Measurements from ENCODE around the gene RPS3.
A peak's percentile ranks its signal among the peaks of the same experiment; 100 is the strongest.
"Not testable (repeated sequence)": the region's sequence is repeated elsewhere in the genome, so short reads cannot be mapped to it uniquely, and the experiment has no call there.

Gene RPS3

DNA sequence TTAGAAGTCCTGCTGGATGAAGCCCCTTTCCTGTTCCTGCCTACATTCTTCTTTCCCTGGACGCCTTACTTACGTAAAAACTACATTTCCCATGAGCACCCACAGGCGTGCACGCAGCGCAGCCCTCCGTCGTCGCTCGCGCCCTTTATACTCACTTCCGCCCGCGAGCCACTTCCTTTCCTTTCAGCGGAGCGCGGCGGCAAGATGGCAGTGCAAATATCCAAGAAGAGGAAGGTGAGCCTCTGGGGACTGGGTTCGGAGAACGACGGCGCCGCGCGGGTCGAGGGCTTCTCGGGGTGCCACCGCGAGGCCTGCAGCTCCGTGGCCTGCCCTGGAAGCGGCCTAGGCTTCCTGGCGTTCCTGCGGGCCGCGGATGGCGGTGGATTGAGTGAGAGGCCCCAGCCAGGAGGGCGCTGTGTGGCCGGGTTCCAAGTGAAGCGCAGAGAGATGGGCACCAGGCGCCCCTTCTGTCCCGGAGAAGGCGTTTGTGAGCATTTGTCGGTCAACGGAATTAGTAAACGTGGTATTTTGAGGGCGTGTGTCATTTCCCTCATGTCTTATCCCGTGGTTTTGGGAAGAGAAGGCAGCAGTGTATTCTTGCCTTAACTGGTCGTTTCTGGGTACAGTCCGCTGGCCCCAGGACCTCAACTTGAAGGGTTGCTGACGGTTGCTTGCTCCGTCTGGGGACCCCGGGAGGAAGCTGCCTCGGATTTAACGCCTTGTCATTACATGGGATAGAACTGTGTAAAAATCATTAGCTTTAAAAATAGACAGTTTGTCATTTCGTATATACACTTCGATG is at the start of gene RPS3:
Gene RPS3, plus strand, starts transcription at position 175 of the 802 bp plus-strand sequence. Its CDS starts 30 bp downstream, at position 205.
- DNase-seq: peak; percentile 93 to 95

GRCh38 chr11:75349521-75350116 is 49.7 kb upstream of the RPS3 start:
- DNase-seq: peak; percentile 16 to 25

DNA sequence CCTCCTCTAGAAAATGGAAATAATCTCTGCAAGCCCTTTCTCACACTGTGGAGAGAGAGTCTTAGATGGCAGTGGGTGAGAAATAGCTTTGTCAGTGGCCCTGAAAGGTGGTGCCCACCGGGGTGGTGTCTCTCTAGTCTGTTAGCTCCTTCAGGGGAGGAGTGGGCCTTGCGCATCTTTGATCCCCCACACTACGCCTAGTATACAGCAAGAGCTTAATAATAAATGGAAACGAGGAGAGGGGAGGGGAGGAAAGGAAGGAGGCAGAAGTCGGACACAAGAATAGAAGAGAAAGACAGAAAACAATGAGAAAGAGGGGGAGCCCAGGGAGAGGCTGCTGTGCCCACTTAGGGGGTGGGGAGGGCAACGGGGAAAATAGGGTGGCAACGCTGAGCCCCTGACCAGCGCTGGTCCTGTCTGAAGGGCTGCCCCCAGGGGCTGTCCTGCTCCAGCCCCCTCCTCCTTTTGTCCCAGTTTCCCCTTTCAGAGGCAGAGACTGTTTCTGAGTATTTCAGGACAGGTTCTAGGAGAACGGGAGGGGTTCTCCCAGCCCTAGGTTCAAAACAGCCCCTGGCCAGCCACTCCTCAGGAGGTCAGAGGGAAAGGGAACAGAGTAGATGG is 49.1 kb upstream of the RPS3 start:
- no peak for DNase-seq

DNA sequence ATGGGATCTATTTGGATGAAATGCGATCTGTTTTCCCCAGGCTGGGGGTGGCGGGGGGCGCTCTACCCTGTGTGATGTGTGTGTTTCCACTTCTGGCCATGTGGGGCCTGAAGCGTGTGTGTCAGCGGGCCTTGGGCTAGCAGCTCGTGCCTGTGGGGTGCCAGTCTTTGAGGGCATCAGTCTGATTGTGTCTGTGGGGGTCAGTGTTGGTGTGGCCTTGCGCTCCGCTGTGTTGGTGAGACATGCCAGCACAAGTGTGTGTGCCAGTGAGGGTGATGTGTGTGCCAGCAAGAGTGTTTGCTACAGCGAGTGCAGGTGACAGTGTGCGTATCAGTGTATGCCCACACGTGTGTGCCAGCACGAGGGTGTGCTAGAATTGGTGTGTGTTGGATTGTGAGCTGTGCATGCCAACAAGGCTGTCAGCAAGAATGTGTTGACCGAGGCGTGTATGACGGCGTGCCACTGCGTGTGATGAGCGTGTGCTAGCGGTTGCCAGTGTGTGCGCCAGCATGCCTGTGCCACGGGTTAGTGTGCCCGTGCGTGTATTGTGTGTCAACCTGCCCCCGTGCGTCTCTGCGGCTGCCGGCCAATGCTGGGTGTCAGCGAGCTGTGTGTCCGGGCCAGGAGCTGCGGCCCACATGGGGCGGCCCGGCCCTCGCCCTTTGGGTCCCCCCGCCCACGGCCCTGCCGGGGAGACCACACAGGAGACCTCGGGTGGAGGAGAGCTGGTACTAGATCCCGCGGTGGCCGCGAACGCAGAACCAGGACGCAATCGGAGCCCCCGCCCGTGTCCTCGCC is 48.4 kb upstream of the RPS3 start:
- peak; percentile 65 to 70 for DNase-seq

DNA sequence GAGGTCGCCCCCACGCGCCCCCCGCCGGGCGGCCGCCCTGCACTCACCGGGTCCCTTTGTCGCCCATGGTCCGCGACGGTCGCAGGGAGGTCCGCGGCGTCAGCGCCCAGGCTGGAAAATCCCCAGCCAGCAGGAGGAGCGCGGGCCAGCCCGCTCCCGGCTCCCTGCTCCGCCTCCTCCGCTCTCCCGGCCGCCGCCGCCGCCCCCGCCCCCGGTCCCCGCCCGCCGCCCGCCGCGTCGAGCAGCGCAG is 47.9 kb upstream of the RPS3 start, which contains the start of gene ARRB1:
Gene ARRB1, minus strand, starts transcription at position 121 of the 250 bp plus-strand sequence. Its CDS starts 54 bp downstream, at position 67.
- DNase-seq: peak in 1 of 2 experiments; percentile 39

DNA sequence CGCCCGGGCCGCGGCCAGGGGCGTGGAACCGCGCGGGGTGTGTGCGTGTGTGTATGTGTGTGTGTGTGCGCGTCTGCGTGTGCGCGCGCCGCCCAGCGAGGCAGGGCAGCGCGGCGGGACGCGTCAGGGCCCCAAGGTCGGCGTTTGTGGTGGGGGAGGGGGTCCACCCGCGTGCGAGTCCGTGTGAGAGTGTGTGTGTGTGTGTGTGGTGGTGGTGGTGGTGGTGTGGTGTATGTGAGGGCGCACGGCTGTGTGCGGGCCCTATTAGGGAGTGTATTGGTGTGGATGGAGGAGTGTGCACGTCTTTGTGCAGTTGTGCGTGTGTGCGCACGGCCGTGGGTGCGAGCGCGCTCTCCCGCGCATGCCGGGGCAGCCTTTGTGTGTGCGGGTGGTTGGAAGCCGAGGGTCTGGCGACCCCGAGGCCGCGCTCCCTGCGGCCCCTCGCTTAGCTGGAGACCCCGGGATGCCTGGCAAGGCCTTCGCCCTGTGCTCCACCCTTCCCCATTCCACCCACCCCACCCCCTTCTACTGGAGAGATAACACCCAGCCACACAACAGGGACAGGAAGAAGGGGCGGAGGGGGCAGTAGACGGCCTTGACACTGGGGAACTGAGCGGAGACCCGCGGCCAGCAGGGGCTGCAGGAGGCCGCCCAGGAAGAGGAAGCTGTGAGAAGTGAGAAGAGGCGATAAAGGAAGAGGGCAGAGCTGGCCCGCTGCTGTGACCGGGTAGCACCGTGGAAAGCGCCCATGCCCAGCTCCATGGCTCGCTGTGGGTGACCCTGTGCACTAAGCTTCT is 47.3 kb upstream of the RPS3 start:
- peak; percentile 92 to 97 for DNase-seq

DNA sequence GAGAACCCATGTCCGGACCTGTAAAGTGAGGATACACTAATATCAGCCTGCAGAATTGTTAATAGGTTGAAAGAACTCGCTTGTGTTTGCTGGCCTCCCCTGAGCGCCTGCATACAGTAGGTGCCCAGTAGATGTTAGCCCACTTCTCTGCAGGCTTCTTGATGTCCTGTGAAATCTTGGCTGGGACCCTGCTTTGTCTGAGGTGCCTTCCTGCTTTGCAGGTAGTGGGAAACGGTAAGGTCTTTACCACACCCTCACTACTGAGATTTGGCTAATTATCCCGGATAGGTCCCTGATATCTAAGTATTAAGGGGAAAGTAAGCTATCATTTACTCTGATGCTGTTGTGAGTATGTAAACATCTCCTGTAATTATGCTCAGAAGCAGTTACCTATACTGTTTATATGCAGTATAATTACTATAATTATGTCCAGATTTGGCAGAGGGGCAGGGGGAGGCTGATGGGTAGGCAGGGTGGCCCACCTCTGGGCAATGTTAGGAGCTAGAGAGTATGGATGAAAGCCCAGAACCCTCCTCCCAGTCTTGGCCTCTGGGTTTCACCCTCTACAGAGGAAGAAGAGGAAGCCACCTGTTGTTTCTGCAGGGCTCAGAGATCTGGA is 46.6 kb upstream of the RPS3 start:
- peak in 1 of 2 experiments; percentile 9 for DNase-seq

DNA sequence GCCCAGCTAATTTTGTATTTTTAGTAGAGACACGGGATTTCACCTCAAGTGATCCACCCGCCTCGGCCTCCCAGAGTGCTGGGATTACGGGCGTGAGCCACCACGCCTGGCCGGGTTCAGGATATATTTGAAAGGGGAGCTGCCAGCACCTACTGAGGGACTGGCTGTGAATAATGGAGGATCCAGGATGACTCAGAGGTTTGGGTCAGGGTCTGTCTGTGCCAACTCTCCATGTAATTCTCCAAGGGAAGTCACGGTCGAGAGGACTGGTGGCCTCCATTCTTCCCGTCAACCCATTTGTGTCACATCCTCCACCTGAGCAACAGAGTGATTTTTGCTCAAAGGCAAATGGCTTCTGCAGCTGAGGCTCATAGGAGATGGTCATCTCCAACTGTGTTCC is 44.3 kb upstream of the RPS3 start:
- no peak for DNase-seq

DNA sequence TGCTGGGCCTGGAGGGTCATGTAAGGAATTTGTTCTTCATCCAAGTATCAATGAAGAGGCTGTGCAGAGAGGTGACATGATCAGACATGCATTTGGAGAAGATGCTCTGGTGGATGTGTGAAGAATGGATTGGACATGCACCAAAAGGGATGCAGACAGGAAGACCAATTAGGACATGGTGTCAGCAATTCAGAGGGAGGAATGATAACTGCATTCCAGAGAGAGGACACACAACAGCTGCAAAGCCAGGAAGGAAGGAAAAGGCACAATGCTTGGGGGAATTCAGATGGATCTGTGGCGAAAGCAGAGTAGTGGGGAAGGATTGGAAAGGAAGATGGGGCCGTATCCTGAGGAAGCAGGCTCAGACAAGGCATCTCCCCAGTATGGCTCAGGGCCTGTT is 42.7 kb upstream of the RPS3 start:
- DNase-seq: no peak

- not testable (repeated sequence) for DNase-seq
Observed at GRCh38 chr11:75362285-75362684, 37.0 kb upstream of the RPS3 start.

GRCh38 chr11:75365711-75366181 is 33.6 kb upstream of the RPS3 start:
- DNase-seq: peak; percentile 18 to 52

GRCh38 chr11:75366826-75367225 is 32.5 kb upstream of the RPS3 start:
- not testable (repeated sequence) for DNase-seq

DNA sequence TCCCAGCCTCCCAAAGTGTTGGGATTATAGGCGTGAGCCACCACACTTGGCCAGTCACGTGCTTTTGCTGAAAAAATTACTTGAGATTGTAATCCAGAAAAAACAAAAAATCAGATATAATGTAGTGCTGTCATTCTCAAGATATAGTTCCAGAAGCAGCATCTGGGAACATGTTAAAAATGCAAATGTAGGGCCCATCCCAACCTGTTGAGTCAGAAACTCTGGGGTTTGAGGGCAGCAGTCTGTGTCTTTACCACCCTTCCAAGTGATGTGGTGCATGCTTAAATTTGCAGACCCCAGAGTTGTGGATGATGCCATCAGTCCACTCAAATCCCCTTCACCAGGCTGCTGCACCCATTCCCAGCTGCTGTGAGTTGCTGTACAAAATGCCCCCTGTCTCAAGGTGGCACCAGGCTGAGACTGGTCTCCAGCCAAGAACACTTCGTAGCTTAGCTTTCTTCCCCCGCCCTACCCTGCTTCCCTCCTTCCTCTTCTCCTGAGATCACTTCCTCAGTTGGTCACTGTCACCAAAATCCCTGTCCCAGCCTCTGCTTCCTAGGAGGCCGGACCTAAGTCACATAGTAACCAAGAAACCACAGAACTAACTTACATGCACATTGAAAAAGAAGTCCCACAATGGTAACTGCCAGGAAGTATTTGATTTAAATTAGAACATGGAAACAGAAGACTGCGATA is 29.6 kb upstream of the RPS3 start:
- DNase-seq: peak; percentile 93 to 96

- no peak for DNase-seq
Observed at GRCh38 chr11:75371949-75372876, 27.1 kb upstream of the RPS3 start.

DNA sequence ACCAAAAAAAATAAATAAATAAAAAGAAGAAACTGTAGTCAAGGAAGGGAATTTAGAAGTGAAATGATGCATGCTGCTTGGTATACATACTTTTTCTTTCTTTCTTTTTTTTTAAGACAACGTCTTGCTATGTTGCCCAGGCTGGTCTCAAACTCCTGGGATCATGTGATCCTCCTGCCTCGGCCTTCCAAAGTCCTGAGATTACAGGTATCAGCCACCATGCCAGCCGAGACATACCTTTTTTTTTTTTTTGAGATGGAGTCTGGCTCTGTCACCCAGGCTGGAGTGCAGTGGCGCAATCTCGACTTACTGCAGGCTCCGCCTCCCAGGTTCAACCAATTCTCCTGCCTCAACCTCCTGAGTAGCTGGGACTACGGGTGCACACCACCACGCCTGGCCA is 26.1 kb upstream of the RPS3 start:
- no peak for DNase-seq

DNA sequence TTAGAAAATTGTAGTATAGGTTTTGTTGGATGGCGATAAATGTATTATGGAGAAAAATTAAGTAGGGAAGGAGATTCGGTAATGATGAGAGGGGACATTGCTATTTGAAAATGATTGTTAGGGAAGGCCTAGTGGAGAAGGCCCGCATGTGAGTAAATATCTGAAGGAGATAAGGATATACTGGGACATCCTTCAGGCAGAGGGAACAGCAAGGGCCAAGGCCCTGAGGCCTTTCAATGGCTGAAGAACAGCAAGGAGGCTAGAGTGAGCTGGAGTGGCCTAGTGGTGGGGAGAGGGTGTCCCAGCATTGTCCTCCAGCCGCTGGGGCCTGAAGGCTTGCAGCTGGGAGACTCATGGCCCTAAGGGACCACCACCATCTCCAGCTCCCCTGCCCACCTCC is 24.7 kb upstream of the RPS3 start:
- no peak for DNase-seq

GRCh38 chr11:75375626-75376025 is 23.7 kb upstream of the RPS3 start:
- no peak for DNase-seq

DNA sequence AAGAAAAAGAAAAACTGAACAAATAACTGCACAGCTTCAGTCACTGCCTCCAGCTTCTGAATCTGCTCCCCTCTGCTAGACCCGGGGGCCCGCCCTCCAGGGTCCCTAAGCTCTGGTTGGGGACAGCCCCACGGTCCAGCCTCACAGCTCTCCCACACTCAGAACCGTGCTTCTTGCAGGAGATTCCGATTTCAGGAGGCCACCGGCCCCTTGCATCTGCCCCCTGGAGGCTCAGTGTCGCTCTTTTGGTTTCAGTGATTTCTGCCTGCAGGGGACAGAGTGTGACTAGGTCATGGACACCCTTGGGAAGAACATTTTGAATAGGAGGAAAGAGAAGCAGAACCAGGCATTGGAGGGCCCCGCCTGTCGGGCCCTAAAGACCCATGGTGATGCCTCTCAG is 23.1 kb upstream of the RPS3 start:
- no peak for DNase-seq

- not testable (repeated sequence) for DNase-seq
Observed at GRCh38 chr11:75378776-75379175, 20.5 kb upstream of the RPS3 start.

- DNase-seq: no peak
Observed at GRCh38 chr11:75380245-75380644, 19.1 kb upstream of the RPS3 start.

Data from Kasumi-1 (cell line).